ENCODE results near the gene SPOCK1. TPM values are rescaled to one million over a fixed set of nuclear protein-coding genes. Genes with fewer than 3 reads are reported as not detected.

SPOCK1 gene
- total RNA-seq, 2 donors from 2014 or later, result 2.1 to 8.5 TPM

DNA sequence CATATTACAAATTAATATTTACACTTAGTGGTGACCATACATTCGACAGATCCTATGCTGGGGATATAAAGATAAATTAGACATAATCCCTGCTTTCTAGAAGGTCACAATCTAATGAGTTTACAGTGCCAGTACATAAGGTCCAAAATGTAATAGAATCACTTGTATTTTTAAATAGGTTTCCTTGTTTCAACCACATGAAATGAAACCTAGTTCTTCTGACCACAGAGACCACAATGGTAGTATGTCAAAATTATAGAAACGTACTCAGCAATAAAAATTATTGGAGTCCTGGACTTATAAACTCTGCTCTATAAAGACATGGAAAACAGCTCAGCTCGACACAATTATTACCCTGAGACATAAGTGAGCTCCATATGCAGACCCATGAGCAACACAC, 444.3 kb downstream of the SPOCK1 start:
- H3K9me3 ChIP-seq, result no peaks in the 10 kb centered on the region
- no peaks in the 10 kb centered on the region for H3K4me1 ChIP-seq
- no peak overlapping the region for H3K4me3 ChIP-seq
- no peaks in the 10 kb centered on the region for H3K27me3 ChIP-seq
- TF ChIP-seq, protein P1, sequence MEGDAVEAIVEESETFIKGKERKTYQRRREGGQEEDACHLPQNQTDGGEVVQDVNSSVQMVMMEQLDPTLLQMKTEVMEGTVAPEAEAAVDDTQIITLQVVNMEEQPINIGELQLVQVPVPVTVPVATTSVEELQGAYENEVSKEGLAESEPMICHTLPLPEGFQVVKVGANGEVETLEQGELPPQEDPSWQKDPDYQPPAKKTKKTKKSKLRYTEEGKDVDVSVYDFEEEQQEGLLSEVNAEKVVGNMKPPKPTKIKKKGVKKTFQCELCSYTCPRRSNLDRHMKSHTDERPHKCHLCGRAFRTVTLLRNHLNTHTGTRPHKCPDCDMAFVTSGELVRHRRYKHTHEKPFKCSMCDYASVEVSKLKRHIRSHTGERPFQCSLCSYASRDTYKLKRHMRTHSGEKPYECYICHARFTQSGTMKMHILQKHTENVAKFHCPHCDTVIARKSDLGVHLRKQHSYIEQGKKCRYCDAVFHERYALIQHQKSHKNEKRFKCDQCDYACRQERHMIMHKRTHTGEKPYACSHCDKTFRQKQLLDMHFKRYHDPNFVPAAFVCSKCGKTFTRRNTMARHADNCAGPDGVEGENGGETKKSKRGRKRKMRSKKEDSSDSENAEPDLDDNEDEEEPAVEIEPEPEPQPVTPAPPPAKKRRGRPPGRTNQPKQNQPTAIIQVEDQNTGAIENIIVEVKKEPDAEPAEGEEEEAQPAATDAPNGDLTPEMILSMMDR (IDR thresholded peaks at IDR 0.05), result no peak
- no peak overlapping the region for H3K9ac ChIP-seq (ENCODE audit: low read depth in 2 of 2, low read length in 2 of 2)
- H3K27ac ChIP-seq, result no peak overlapping the region
- intact Hi-C loops (cut with DNase I), result no loop called here
- H3K36me3 ChIP-seq, result no peaks in the 10 kb centered on the region
- DNase-seq, result no peak

- no peak overlapping the region for H3K9ac ChIP-seq (ENCODE audit: low read depth in 2 of 2, low read length in 2 of 2)
- TF ChIP-seq, protein P1 (IDR thresholded peaks at IDR 0.05), result no peak
- H3K9me3 ChIP-seq, result no peaks in the 10 kb centered on the region
- H3K4me3 ChIP-seq, result no peak overlapping the region
- H3K4me1 ChIP-seq, result no peaks in the 10 kb centered on the region
- no peak overlapping the region for H3K27ac ChIP-seq
- DNase-seq, result no peak
- H3K27me3 ChIP-seq, result no peaks in the 10 kb centered on the region
- H3K36me3 ChIP-seq, result no peaks in the 10 kb centered on the region
- intact Hi-C loops (cut with DNase I), result no loop called here
These were observed 444.8 kb downstream of the SPOCK1 start for GRCh38 chr5:137054335-137054734.

DNA sequence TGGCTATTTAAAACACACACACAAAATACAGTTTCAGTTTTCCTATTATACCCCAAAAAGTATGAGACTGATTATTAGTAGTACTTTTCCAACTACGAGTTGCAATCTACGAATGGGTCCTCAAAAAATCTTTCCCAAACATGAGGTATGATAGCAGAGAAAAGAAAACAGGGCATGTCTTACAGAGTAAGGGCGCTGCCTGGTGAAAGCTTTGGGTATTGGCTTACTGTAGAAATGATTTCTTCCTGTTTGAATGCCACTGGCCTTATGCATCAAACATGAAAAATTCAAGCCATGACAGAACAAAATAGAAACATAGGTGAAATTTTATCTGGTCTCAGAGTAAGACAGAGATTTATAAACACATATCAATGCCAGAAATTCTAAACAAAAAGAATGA, 448.0 kb downstream of the SPOCK1 start:
- Histone ChIP-seq H3K27me3 (no peaks in the 10 kb centered on the region), H3K36me3 (no peaks in the 10 kb centered on the region), H3K9ac (ENCODE audit: low read depth in 2 of 2, low read length in 2 of 2) (no peak overlapping the region), H3K9me3 (no peaks in the 10 kb centered on the region), H3K4me3 (no peak overlapping the region), H3K27ac (no peak overlapping the region), H3K4me1 (no peaks in the 10 kb centered on the region)
- intact Hi-C loops (cut with DNase I), result no loop called here
- TF ChIP-seq, protein P1 (IDR thresholded peaks at IDR 0.05), result no peak
- no peak for DNase-seq

- H3K9me3 ChIP-seq, result no peaks in the 10 kb centered on the region
- H3K4me3 ChIP-seq, result no peak overlapping the region
- no peaks in the 10 kb centered on the region for H3K4me1 ChIP-seq
- no peaks in the 10 kb centered on the region for H3K36me3 ChIP-seq
- no peaks in the 10 kb centered on the region for H3K27me3 ChIP-seq
- H3K27ac ChIP-seq, result no peak overlapping the region
- no peak for DNase-seq
- H3K9ac ChIP-seq (ENCODE audit: low read depth in 2 of 2, low read length in 2 of 2), result no peak overlapping the region
- intact Hi-C loops (cut with DNase I), result no loop called here
- TF ChIP-seq, protein P1 (IDR thresholded peaks at IDR 0.05), result no peak
These were observed 458.3 kb downstream of the SPOCK1 start for GRCh38 chr5:137040641-137041340.

- intact Hi-C loops (cut with DNase I), result no loop called here
- Histone ChIP-seq H3K4me3 (no peak overlapping the region), H3K4me1 (no peaks in the 10 kb centered on the region), H3K36me3 (no peaks in the 10 kb centered on the region), H3K9me3 (no peaks in the 10 kb centered on the region), H3K27ac (no peak overlapping the region), H3K9ac (ENCODE audit: low read depth in 2 of 2, low read length in 2 of 2) (no peak overlapping the region), H3K27me3 (no peaks in the 10 kb centered on the region)
- TF ChIP-seq, protein P1 (IDR thresholded peaks at IDR 0.05), result no peak
- no peak for DNase-seq
These were observed 459.1 kb downstream of the SPOCK1 start for GRCh38 chr5:137040024-137040423.
